GM19043 (cell line): ENCODE results near the gene SUSD2.

Experiments
- ATAC-seq: cut with Tn5 transposase; IDR thresholded peaks from one replicate; pipeline ENCODE4 v1.9.1; 2021; ENCODE audit warnings: low read depth; ENCODE audit not compliant: unreplicated experiment

SUSD2 gene

DNA sequence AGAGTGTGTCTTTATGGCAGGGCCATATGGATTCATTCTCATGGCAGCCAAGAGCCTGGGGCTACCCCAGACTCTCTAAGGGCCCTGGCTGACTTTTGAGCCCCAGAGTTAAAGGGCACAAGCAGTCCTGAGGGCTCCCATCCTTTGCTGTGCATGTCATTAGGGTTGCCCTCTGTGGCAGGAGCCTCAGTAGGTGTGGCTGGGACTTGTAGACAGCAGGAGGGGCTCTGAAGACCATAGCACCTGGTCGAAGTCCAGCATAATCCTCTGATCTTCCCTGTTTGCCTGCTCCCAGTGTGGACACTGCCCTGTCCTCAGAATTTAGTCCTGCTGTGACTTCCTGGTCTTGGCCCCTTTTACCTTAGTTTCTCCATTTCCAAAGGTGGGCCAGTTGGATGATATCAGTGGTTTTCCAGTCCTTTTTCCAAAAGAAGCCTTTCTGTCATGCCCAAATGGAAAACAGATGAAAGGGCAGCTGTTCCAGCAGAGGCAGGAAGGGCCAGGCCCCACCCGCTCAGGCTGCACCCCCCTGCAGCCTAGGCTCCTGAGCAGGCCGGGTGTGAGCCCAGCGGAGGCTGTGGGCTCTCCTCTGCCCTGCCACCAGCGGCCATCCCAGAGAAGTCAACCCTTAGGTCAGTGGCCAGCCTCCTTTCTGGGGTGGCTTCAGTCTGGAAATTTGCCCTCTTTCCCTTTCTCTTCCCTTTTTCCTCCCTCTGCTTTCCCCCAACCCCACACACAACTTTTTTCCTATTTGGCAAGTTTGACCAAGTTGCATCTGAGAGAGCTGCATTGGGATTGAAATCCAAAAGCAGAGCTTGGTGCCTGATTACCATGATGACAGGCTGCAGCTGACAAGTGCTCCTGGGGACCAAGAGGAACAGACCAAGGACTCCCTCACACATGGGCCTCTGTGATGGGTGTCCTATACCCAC, 32.8 kb upstream of the SUSD2 start:
- ATAC-seq: no peak

DNA sequence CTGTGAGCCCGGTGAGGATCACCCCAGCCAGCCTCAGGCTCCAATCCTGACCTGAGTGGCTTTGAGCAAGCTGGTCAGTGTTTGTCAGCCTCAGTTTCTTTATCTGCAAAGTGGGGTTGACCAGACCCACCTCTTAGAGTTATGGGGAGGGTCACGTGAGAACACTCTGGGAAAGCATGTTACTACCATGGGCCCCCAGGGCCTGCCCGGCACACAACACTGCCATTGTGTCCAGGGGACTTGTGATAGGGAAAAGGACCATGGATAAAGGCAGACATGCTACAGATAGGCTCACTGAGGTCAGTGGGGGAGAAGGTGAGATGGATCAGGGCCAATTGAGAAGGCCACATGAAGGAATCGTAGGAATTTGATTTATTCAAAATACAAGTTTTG, 32.1 kb upstream of the SUSD2 start:
- no peak for ATAC-seq

DNA sequence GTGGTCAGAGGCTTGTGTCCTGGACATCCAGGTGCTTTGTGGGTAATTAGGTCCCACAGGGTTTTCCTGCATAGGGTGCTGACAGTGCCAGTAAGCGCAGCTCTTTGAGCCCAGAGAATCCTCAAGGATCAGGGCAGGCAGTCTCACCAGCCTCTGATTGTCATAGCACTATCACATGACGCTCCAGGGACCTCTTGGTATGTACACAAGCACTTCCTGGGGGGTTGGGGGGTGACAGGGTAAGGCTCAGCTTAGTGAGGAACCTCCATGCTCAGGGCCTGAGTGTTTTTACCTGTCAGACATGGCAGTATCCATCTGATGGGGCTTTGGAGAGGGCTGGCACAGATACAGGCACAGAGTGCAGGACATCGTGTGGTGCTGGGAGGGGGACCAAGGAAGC, 27.9 kb upstream of the SUSD2 start:
- ATAC-seq: no peak

DNA sequence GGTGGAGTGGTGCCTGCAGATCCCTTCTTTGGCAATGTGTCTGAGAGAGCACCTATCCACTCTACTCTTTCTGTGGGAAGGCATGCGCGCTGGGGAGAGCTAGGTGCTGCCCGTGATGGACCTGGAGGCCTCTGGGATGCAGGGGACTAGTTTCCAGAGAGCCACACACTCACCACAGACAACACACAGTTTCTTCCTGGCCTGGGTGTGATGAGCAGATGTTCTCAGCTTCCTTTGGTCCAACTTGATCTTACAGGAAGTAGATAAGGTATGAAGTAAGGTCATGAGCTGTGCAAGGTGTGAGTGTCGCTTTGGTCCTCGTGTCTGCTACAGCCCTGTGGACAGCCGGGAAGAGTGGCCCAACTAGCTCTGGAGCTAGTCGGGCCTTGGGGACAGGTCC, 27.3 kb upstream of the SUSD2 start:
- no peak for ATAC-seq

DNA sequence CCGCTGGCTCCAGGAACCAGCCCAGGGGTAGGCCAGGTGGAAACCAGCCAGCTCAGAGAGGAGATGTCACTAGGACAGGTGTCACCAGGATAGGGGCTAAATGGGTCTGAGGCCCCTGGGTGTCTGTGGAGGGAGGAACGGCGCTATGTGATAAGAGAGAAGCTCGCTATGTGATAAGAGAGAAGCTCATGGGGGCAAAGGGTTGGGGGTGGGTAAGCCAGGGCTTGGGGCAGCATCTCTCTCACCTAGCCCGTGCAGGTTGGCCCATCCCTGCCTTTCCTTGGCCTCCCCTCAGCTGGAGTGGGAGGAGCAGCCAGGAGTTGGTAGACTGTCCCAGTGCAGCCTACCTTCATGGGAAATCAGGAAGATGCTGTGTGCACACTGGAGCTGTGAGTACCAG, 26.5 kb upstream of the SUSD2 start:
- no peak for ATAC-seq

DNA sequence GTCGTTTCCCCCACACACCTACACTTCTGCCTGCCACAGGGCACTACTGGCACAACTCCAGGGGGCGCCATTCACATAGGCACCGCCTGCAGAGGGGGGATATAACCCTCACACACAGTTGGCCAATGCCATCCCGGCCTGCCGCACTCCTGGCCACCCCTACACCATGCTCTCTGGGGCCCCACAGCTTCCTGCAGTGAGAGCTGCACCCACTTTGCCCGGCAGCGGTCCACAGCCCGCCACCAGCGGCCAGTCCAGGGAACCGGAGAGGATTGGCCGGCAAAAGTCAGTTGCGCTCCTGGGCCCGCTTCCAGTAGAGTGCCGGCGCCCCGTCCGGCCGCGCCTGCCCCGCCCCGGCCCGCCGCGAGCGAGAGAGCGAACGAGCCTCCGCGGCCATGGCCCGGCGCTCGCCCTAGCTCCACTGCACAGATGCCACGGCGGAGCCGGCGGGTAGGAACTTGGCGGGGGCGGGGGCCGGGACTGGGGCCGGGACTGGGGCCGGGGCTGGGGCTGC, 25.6 kb upstream of the SUSD2 start:
- no peak for ATAC-seq

DNA sequence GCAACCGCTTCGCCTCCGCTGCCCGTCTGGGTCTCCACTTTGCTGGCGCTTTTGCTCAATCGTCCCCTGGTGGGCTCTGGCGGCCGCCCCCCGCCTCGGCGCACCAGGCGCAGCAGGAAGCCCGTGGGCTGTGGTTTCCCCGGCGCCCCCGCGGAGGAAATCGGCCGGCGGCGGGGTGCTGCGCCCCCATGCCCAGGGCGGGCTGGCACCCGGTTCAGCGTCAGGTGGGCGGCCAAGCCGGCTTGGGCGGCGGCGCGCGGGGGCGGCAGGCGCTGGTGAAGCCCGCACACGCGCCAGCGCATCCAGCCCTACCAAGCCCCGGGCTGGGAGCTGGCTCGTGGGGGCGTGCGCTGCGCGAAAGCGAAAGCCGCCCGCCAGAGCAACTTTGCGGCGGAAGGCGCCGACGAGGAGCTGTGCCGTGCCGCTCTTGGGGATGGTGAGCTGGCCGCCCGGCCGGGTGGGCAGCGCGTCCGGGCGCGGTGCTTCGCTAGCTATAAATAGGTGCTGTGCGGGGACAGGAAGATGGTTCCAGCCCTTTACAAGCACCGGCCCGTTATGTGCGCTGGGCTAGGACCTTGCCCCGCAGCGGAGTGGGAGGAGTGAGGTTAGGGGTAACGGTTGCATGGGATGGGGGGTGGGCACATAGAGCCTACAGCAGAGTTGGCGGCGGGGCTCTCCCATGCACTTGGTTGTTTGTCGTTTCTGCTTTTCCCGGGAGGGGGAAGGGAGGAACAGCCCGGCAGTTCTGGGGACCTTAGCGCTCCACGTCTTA, 25.0 kb upstream of the SUSD2 start:
- ATAC-seq: no peak

DNA sequence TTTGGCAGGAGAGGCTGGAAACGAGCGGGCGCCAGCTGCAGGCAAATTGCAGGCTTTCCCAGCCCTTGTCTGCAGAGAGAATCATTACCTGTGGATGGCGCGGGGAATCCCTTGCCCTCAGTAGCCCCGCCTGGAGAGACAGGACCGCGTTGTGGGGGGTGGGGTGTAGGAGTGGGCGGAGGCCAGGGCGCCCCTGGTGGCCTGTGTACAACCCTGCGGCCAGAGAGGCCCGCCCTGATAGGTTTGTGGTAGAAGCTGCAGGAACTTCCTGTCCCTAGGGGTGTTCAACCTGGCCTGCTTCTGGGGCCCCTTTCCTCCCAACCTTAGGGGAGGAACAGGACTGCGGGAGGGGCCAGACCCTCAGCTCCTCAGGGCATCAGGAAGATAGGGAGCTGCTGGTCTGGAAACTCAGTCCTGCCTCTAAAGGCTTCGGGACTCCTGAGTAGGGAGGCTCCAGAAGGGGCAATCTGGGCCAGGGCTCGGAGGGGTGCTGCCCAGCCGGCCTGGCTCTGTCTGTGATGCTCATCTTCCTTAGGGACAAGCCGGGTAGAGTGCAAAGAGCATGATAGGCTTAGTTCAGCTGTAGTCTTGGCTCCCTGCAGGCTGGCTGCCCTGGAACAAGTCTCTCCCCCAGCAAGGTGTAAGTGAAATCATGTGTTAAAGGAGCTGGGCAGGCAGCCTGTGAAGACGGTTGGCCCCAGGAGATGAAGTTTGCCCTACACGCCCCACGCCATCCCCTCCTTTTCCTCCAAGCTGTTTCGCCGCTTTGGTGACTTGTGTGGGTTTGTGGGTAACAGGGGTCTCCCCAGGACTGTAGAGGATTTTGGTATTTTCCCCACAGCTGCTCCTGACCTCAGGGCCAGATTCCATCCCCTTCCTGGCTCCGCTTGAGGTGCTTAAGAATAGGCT, 24.1 kb upstream of the SUSD2 start:
- peak; percentile 77 for ATAC-seq

DNA sequence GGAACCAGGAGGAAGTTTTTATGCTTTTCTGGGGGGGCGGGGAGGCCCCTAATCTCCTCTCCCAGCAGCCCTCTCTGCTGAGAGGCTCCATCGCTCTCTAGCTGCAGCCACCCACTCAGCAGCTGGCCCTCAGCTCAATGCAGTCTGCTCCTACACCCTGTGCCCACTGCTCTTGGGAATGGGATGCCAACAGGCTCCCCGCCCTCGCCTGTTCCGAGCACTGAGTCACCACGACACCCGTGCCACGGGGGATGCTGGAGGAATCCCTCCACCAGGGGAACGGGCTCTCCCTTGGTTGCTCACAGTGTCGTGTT, 23.5 kb upstream of the SUSD2 start:
- no peak for ATAC-seq

DNA sequence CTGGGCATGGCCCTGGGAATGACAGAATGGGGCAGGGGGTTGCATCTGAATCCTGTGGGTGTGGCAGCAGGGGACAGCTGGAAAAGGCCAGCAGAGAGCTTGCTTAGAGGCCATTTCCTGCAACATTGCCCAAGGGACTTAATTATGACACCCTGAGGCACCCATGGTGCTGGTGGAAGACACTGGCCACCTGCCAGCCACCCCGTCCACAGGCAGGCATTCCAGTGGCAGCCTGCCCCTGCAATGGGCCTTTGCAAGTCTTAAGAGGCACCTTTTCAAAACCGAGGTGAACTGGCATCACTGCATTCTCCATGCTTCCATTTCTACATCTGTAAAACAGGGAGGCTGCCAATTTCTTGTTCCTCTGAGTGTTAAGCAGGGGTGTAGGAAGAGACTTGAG, 21.6 kb upstream of the SUSD2 start:
- no peak for ATAC-seq

DNA sequence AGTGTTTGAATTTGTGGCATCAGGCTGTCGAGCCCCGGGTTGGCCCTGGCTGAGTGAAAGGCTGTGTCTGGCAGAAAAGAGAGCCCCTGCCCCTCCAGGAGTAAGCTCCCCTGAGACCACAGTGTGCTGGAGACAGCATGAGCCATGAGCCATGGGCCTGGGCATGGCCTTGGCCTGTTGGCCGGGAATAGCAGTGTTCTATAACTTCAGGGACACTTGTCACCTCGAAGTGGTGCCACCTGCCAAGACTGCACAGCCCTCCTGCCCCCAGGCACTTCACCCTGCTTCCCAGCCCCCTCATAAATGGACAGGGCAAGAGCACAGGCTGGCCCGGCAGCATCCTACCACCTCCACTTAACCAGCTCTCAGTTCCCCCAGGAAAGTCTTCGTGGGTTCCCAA, 20.7 kb upstream of the SUSD2 start:
- no peak for ATAC-seq

DNA sequence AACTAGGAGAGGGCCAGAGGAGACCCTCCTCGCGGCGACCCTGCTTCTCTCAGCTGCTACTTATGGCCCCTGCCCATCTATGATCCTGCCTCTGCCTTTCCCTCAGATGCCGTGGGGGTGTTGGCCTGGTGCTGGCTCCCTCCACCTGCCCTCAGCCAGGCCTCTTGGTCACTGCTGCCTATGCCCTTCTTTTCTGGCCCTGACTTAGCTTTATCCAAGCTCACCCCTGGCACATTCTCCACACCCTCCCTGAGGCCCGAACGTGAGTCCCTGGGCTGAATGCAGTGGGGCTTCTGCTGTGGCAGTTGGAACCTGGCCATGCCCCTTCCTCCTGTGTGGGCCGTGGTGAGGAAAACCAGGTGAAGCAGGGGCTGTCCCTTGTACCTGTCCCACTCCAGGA, 19.8 kb upstream of the SUSD2 start:
- ATAC-seq: no peak

DNA sequence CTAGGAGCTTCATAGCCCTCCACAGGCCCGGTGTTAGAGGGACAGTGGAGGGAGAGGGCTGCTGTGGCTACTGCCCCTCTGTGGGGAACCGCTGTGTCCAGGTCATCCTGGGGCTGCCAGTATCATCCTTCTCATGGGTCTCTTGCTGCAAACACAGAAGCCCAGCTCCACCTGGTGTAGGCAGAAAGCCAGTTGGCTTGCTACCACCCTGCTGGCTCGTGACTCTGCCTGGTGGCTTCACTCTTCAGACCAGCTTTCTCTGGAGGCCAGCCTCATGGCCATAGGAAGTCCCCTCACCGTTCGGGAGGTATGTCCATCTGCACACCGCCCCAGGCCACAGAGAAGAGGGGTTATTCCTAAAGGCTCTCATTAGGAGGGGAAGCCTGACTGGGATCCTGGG, 19.4 kb upstream of the SUSD2 start:
- ATAC-seq: no peak

DNA sequence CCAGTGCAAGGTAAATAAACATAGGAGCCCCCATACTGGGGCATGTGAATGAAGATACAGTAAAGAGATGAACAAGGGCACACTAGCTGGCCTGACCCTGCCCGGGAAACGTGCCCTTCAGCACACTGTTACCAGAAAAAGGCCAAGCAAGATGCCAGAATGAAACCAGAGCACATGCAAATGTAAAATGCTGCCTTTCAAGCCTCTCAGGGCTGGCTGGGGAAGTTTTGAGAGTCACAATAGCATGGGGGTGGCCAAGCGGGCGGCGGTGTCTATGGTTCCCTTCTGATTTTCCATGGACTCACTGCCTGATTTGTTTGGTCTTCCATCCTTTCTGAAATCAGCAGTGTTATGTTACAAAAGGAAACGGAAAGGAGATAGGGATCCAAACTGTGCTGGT, 18.9 kb upstream of the SUSD2 start:
- ATAC-seq: no peak

DNA sequence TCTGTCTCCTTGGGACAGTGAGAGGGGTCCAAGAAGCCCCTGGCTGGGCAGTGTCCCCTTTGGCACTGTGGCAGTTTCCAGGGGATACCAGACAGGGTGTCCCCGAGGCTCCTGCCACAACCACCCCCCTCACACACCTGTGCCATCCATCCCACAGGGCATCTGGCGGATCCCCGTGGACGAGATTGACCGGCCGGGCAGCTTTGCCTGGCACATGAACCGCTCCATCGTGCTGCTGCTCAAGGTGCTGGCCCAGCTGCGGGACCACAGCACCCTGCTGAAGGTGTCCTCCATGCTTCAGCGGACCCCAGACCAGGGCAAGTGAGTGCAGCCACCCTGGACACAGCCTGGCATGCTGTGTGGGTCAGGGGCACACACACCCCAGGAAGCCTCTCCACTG, 17.0 kb upstream of the SUSD2 start:
- no peak for ATAC-seq

DNA sequence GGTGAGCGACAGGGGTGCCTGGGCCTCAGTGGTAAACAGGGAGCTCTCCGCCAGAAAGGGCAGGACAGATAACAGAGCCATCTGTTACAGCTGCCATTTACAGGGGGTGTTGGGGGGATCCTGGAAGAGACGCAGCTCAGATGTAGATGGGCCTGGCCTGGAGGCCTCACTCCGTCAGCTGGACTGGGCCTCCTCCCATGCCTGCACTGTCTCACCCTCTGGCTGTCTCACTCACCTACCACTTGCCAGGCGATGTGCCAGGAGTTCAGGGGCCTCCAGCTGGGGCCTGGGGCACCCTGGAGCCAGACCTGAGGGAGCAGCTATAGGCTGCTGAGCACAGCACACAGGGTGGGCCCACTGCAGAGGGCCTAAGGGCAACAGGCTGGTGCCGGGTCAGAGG, 16.3 kb upstream of the SUSD2 start:
- no peak for ATAC-seq

DNA sequence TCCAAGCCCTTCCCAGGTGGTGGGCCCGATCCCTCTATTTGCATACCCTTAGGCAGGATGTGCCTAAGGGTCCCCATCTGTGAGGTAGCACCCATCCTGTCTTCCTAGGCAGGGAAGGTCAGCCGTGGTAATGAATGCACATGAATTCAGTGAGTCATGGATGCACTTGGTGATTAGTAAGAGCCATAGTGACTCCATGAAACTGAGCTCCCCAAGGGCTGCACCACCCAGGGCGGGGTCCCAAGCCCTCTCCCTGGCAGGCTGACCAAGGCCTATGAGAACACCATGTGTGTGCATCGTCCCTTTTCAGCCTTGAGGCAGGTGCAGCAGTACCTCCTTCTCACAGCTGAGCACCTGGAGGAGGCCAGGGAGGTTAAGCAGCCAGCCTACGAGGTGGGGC, 15.6 kb upstream of the SUSD2 start:
- ATAC-seq: no peak

DNA sequence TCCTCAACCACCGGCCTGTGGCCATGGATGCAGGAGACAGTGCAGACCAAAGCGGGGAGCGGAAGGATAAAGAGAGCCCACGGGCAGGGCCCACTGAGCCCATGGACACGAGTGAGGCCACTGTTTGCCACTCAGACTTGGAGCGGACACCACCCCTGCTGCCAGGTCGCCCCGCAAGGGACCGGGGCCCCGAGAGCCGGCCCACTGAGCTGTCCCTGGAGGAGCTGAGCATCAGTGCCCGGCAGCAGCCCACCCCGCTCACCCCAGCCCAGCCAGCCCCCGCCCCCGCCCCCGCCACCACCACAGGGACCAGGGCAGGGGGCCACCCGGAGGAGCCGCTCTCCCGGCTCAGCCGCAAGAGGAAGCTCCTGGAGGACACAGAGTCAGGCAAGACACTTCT, 14.5 kb upstream of the SUSD2 start:
- ATAC-seq: no peak

DNA sequence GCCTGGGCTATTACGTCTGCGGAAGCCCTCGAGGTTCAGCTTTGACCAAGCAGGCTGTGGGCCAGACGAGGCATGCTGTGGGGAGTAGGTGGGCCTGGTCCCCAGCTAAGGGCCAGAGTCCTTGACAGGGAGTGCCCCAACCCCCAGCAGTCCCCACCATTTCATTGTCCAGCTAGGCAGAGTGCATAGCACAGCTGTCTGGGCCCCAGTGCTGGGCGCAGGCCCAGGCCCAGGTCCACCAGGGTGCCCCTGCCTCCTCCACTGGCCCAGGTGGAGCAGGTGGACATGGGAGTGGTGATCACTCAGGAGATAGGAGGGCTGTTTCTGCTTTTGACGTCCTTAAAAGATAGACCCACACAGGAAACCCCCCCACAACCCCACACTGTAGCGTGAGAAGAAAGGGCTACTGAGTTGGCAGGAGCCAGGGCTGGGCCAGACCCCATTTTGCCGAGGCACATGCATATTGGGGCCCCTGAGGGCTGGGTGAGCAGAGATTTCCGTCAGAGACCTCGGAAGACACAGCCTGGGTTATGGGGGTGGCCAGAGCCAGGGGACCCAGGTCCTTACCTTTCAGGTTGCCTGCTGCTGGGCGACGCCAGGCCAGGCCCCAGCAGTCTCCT, 11.7 kb upstream of the SUSD2 start:
- ATAC-seq: no peak

DNA sequence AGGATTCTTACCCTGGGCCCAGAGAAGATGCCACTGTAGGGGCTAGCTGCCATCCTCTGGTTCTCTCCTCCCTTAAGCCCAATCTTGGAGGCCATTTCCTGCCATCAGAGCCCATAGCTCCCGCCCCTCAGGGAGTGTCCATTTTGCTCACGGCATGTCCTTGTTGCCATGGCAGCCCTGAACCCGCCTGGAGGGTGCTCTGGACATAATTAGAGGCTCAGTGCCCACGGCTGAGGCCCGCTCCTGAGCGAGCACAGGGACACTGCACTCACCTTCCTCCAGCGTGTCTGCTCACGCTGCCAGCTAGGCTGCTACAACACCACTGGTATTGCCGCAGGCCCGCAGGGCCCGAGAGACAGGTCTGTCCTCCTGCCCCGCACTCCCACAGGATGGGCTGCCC, 11.1 kb upstream of the SUSD2 start:
- ATAC-seq: no peak
